ENCODE results near the gene AMIGO1.

AMIGO1 gene

DNA sequence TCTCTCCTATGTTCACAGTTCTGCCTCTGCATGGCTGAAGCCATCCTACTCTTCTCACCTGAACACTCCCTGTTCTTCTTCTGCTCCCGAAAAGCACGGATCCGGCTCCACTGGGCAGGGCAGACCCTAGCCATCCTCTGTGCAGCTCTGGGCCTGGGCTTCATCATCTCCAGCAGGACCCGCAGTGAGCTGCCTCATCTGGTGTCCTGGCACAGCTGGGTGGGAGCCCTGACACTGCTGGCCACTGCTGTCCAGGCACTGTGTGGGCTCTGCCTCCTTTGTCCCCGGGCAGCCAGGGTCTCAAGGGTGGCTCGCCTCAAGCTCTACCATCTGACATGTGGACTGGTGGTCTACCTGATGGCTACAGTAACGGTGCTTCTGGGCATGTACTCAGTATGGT lies 13.8 kb downstream of the AMIGO1 start:
- peaks cover 6% of the 10 kb centered on the region; the same call in 1 of the 2 replicates for H3K36me3 ChIP-seq (ENCODE audit: insufficient read depth, low read length)
- TF ChIP-seq, protein P1, sequence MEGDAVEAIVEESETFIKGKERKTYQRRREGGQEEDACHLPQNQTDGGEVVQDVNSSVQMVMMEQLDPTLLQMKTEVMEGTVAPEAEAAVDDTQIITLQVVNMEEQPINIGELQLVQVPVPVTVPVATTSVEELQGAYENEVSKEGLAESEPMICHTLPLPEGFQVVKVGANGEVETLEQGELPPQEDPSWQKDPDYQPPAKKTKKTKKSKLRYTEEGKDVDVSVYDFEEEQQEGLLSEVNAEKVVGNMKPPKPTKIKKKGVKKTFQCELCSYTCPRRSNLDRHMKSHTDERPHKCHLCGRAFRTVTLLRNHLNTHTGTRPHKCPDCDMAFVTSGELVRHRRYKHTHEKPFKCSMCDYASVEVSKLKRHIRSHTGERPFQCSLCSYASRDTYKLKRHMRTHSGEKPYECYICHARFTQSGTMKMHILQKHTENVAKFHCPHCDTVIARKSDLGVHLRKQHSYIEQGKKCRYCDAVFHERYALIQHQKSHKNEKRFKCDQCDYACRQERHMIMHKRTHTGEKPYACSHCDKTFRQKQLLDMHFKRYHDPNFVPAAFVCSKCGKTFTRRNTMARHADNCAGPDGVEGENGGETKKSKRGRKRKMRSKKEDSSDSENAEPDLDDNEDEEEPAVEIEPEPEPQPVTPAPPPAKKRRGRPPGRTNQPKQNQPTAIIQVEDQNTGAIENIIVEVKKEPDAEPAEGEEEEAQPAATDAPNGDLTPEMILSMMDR (conservative IDR thresholded peaks at IDR 0.05; ENCODE audit: low read length): no peak
- TF ChIP-seq EZH2phosphoT487 (IDR thresholded peaks at IDR 0.05; ENCODE audit: borderline replicate concordance): no peak
- peak overlapping the region; percentile 80 for H3K4me2 ChIP-seq (ENCODE audit: low read depth, low read length, poor library complexity, severe bottlenecking)
- peaks cover 34% of the 10 kb centered on the region for H3K79me2 ChIP-seq (ENCODE audit: insufficient read depth, low read length)
- H3K9me2 ChIP-seq (replicated peaks; ENCODE audit: low read depth, low read length): no peaks in the 10 kb centered on the region
- peak overlapping the region; percentile 69 for H3K9ac ChIP-seq (ENCODE audit: low read depth, low read length, poor library complexity, severe bottlenecking)
- peak overlapping the region; percentile 96 for H3K4me3 ChIP-seq (ENCODE audit: low read length, poor library complexity, severe bottlenecking)
- H3K9me3 ChIP-seq (ENCODE audit: insufficient read depth, low read depth, low read length): no peaks in the 10 kb centered on the region
- H3K27me3 ChIP-seq (ENCODE audit: insufficient read depth, low read length, poor library complexity, severe bottlenecking): no peaks in the 10 kb centered on the region
- H3K4me1 ChIP-seq (ENCODE audit: insufficient read depth, low read length, poor library complexity, severe bottlenecking): peaks cover 28% of the 10 kb centered on the region
- H2AFZ ChIP-seq (ENCODE audit: low read length): no peak overlapping the region
- H4K20me1 ChIP-seq (ENCODE audit: insufficient read depth, low read length, poor library complexity, severe bottlenecking): peaks cover 7% of the 10 kb centered on the region
- no peaks in the 10 kb centered on the region for H3F3A ChIP-seq (ENCODE audit: low read depth)

DNA sequence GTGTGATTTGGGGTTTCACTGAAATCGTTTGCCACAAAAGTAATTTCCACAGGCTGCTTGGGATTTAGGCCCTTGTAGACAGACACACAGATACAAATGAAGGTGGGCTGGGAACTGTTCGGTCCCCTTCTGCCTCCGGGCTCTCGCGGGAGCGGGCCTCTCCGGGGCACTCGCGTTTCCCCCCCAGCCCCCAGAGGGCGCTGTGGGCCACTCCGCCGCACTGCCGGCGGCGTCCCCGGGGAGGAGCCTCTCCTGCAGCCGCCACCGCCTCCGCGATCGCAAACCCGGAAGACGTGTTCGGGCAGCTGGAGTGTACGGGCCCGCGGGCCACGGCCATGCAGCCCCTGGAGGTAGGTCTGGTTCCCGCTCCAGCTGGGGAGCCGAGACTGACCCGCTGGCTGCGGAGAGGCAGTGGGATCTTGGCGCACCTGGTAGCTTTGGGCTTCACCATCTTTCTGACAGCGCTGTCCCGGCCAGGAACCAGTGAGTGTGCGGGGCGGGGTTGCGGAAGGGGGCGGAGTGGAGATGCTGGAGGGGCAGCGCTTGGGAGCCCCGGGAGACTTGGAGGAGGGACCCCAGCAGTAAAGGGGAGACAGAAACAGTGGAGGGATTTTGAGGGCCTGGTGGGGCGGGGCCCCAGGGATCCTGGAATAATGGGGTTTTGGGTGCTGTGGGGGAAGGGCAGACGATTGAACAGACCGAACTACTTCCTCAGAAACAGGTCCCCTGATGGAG lies 15.6 kb downstream of the AMIGO1 start, which contains the start of gene CYB561D1:
CYB561D1 (plus strand) TSS at position 290 of the 735 bp plus-strand sequence; CDS start at position 336, 46 bp downstream.
- Histone ChIP-seq H3K4me1 (ENCODE audit: insufficient read depth, low read length, poor library complexity, severe bottlenecking) (peaks cover 25% of the 10 kb centered on the region), H3K36me3 (ENCODE audit: insufficient read depth, low read length) (peaks cover 6% of the 10 kb centered on the region; the same call in 1 of the 2 replicates), H3F3A (ENCODE audit: low read depth) (no peaks in the 10 kb centered on the region), H3K9me3 (ENCODE audit: insufficient read depth, low read depth, low read length) (no peaks in the 10 kb centered on the region), H3K9ac (ENCODE audit: low read depth, low read length, poor library complexity, severe bottlenecking) (peak within 1 kb of the TSS; percentile 69), H3K4me2 (ENCODE audit: low read depth, low read length, poor library complexity, severe bottlenecking) (peak within 1 kb of the TSS; percentile 80), H3K79me2 (ENCODE audit: insufficient read depth, low read length) (peaks cover 34% of the 10 kb centered on the region), H3K9me2 (replicated peaks; ENCODE audit: low read depth, low read length) (no peaks in the 10 kb centered on the region), H3K27me3 (ENCODE audit: insufficient read depth, low read length, poor library complexity, severe bottlenecking) (no peaks in the 10 kb centered on the region), H3K4me3 (ENCODE audit: low read length, poor library complexity, severe bottlenecking) (peak within 1 kb of the TSS; percentile 96), H2AFZ (ENCODE audit: low read length) (peak within 1 kb of the TSS; percentile 91), H4K20me1 (ENCODE audit: insufficient read depth, low read length, poor library complexity, severe bottlenecking) (peaks cover 7% of the 10 kb centered on the region)
- TF ChIP-seq EZH2phosphoT487 (IDR thresholded peaks at IDR 0.05; ENCODE audit: borderline replicate concordance): no peak
- TF ChIP-seq, protein P1 (conservative IDR thresholded peaks at IDR 0.05; ENCODE audit: low read length): peak; percentile 83

DNA sequence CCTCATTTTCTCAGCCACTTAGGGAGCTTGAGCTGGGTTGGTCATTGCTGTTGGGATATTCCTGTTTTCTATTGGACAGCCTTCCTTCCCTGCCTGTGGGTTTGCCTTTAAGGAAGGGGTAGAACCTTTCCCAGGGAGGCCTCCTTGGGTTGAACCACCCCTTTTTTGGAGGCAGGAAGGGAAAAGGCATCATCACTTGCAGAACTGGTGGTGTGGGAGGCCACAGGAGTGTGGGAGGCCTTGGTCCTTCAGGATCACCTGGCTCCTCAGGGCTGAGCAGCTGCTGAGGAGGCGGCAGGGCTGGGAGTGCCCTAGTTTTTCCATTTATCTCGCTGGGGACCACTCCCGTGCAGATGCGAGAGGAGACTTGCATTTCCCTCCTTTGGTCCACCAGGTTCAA lies 16.3 kb downstream of the AMIGO1 start:
- H3K4me2 ChIP-seq (ENCODE audit: low read depth, low read length, poor library complexity, severe bottlenecking): peak overlapping the region; percentile 51

More for the DNA sequence above, 16.3 kb downstream of the AMIGO1 start:
- Histone ChIP-seq H3K4me1 (ENCODE audit: insufficient read depth, low read length, poor library complexity, severe bottlenecking) (peaks cover 21% of the 10 kb centered on the region), H3K9me2 (replicated peaks; ENCODE audit: low read depth, low read length) (no peaks in the 10 kb centered on the region), H4K20me1 (ENCODE audit: insufficient read depth, low read length, poor library complexity, severe bottlenecking) (peaks cover 7% of the 10 kb centered on the region), H2AFZ (ENCODE audit: low read length) (peak overlapping the region; percentile 91; the same call in 1 of the 2 replicates), H3K9ac (ENCODE audit: low read depth, low read length, poor library complexity, severe bottlenecking) (peak overlapping the region; percentile 69), H3K4me3 (ENCODE audit: low read length, poor library complexity, severe bottlenecking) (peak overlapping the region; percentile 96), H3K79me2 (ENCODE audit: insufficient read depth, low read length) (peaks cover 30% of the 10 kb centered on the region), H3F3A (ENCODE audit: low read depth) (no peaks in the 10 kb centered on the region), H3K36me3 (ENCODE audit: insufficient read depth, low read length) (peaks cover 6% of the 10 kb centered on the region; the same call in 1 of the 2 replicates), H3K9me3 (ENCODE audit: insufficient read depth, low read depth, low read length) (no peaks in the 10 kb centered on the region), H3K27me3 (ENCODE audit: insufficient read depth, low read length, poor library complexity, severe bottlenecking) (no peaks in the 10 kb centered on the region)
- no peak for TF ChIP-seq EZH2phosphoT487 (IDR thresholded peaks at IDR 0.05; ENCODE audit: borderline replicate concordance)
- TF ChIP-seq, protein P1 (conservative IDR thresholded peaks at IDR 0.05; ENCODE audit: low read length): no peak

Measured in Loucy (cell line).